GM21619 (cell line): ENCODE data around the gene HSPB2.

Experiments
- ATAC-seq: cut with Tn5 transposase; IDR thresholded peaks from one replicate; pipeline ENCODE4 v1.9.1; 2021; ENCODE audit not compliant: unreplicated experiment

Gene HSPB2

GRCh38 chr11:111937461-111937769, 24.9 kb downstream of the HSPB2 start:
- ATAC-seq = no peak

- ATAC-seq = no peak
These were observed 25.3 kb downstream of the HSPB2 start for GRCh38 chr11:111937844-111938243.

- peak; percentile 88 for ATAC-seq
These were observed 26.2 kb downstream of the HSPB2 start for GRCh38 chr11:111938687-111939160.

GRCh38 chr11:111939836-111940604, 27.5 kb downstream of the HSPB2 start:
- ATAC-seq = no peak

GRCh38 chr11:111941963-111942362, 29.4 kb downstream of the HSPB2 start:
- no peak for ATAC-seq

GRCh38 chr11:111942829-111943228, 30.3 kb downstream of the HSPB2 start:
- no peak for ATAC-seq

GRCh38 chr11:111944139-111944538, 31.6 kb downstream of the HSPB2 start:
- no peak for ATAC-seq

GRCh38 chr11:111944651-111945051, 32.1 kb downstream of the HSPB2 start:
- ATAC-seq = no peak

GRCh38 chr11:111945198-111945597, 32.7 kb downstream of the HSPB2 start:
- ATAC-seq = no peak

GRCh38 chr11:111946499-111946898, 34.0 kb downstream of the HSPB2 start:
- ATAC-seq = no peak

- ATAC-seq = no peak
These were observed 34.6 kb downstream of the HSPB2 start for GRCh38 chr11:111947143-111947542.

GRCh38 chr11:111949519-111950426, 37.2 kb downstream of the HSPB2 start:
- ATAC-seq = no peak

GRCh38 chr11:111951565-111951964, 39.0 kb downstream of the HSPB2 start:
- ATAC-seq = no peak

GRCh38 chr11:111954154-111954553, 41.6 kb downstream of the HSPB2 start:
- ATAC-seq = no peak

GRCh38 chr11:111957663-111958444, 45.3 kb downstream of the HSPB2 start:
- no peak for ATAC-seq

- no peak for ATAC-seq
These were observed 48.4 kb downstream of the HSPB2 start for GRCh38 chr11:111960916-111961315.

GRCh38 chr11:111961389-111962300, 49.1 kb downstream of the HSPB2 start:
- ATAC-seq = no peak
